HG03354 (cell line): ENCODE results near the gene PHOX2A.
"Not testable (repeated sequence)": the region's sequence is repeated elsewhere in the genome, so short reads cannot be mapped to it uniquely, and the experiment has no call there.

Source experiments
- ATAC-seq: cut with Tn5 transposase; IDR thresholded peaks from one replicate; pipeline ENCODE4 v1.9.1; 2021; ENCODE audit warnings: mild to moderate bottlenecking; ENCODE audit not compliant: unreplicated experiment, poor library complexity, severe bottlenecking

Gene PHOX2A

GRCh38 chr11:72224564-72225410, 19.2 kb downstream of the PHOX2A start, which contains the start of gene INPPL1:
INPPL1 (plus strand) TSS chr11:72224767; CDS start chr11:72224985, 218 bp downstream.
- no peak for ATAC-seq

DNA sequence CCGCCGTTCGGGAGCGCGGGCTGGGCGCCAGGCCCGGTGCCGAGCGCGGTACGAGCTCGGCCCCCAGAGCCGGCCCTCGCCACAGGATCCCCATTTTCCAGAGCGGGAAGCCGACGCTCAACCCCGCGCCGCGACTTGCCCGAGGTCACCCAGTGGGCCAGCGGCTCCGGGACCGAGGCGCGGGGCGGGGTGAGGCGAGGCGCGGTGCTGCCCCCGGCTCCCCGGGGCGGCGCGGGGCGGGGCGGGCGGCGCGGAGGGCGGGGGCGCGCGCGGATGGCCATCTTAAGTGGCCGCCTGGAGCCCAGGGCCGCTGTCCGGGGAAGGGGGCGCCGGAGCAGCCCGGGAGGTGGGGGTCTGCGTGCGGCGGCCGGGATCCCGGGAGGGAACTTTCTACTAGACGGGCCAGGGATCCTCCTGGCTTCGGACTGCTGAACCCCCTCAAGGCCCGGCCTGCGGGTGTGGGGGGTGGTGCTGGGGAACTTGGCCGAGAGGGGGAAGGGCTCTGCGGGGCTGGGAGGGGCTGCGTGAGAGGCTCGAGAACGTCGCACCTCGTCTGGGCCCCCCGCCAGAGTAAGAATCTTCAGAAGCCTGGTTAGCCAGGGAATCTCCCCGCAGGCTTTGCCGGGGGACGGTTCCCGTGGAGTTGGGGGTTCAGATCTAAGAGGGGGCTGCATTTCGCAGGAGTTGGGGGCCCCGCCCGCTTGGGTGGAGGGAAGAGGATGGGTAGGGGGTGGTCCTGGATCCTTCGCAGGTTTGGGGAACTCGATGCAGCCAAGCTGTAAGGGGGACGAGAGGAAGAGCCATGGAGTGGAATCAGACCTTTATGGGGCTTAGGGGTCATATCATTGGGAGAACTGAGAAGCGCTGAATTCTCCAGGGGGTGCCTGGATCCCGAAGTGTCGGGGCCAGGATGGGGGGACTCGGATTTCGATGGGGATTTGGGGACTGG, 20.1 kb downstream of the PHOX2A start:
- peak; percentile 56 for ATAC-seq

GRCh38 chr11:72222907-72223614, 20.9 kb downstream of the PHOX2A start:
- ATAC-seq: peak; percentile 70

DNA sequence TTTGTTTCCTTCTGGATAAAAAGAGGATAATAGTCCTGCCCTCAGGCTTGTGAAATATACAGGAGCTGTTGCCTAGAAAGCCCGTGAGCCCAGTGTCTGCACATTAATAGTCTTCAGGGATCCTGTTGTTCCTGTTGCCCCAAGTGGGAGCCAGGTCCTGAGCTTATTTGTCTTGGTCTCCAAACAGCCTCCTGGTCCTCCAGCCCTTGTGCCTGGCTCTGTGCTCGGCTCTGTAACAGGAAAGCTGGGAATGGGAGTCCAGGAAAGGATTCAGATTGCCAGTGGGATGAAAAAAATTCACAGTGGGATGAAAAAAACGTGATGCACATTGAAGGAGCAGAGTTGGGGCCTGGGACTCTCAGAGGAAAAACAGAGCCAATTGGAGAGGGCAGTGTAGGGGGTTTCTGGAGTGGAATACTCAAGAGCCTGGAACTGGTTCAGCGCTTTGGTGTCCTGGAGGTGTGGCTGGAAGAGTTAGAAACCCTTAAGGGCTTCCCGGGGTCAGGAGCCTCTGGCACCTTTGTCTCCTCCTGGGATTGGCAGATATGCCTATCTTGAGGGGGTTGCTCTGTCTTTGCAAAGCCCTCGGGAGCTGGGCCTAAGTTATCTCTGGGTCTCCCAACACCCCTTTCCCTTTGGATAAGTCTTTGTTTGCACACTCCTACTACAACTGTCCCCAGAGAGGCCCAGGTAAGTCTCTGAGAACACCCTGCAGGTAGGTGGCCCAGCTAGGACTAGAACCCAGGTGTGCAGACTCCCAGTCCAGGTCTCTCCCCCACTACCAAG, 21.7 kb downstream of the PHOX2A start:
- no peak for ATAC-seq

DNA sequence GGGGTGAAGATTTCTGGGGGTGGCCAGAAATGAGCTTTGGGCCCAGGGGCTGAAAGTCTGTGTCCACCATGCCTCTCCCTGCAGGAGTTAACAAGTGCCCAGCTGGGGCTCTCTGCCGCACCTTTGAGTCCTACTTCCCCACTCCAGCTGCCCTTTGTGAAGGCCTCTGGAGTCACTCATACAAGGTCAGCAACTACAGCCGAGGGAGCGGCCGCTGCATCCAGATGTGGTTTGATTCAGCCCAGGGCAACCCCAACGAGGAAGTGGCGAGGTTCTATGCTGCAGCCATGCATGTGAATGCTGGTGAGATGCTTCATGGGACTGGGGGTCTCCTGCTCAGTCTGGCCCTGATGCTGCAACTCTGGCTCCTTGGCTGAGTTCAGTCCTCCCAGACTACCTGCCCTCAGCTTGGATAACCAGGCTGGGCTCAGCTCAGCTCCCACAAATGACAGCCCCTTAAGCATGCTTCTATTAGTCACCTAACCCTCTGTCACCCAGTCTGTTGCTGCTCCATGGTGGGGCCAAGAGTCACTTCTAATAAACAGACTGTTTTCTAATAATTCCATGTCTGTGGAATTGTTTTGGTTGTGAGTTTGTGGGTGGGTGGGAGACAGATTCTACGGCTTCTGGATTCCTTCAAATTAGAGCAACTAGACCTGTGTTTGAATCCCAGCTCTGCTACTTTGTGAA, 22.4 kb downstream of the PHOX2A start:
- no peak for ATAC-seq

DNA sequence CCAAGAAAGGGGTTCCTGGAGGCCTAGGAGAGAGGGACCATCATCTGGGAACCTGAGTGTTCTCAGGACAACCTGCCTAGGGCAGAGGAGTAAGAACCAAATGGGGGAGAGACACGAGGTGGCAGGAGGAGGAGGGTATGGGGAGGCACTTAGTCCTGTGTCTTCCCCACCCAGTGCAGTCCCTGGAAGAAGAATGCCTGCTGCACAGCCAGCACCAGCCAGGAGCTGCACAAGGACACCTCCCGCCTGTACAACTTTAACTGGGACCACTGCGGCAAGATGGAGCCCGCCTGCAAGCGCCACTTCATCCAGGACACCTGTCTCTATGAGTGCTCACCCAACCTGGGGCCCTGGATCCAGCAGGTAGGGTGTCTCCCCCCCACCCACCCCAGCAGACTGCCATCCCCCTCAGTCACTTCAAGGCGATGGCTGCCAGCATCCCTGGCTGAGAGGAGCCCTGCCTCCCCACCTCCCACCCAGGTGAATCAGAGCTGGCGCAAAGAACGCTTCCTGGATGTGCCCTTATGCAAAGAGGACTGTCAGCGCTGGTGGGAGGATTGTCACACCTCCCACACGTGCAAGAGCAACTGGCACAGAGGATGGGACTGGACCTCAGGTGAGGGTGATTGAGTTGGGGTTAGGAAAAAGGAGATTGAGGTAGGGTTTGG, 23.1 kb downstream of the PHOX2A start:
- ATAC-seq: no peak

DNA sequence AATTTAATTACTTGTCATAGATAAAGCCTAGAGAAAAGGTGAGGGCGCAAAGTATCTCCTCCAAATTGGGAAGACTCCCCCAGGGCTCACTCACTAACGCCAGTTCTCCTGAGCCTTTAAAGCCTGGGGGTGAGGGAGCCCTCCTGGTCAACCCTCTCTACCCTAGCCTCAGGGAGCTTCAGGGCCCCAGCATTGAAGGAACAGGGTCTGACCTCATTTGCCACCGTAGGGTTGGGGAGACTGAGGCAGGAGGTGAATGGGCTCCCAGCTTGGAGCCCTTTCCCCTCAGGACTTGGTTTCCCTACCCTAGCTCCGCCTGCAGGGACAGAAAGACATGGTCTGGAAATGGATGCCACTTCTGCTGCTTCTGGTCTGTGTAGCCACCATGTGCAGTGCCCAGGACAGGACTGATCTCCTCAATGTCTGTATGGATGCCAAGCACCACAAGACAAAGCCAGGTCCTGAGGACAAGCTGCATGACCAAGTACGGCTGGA, 25.7 kb downstream of the PHOX2A start:
- ATAC-seq: no peak

DNA sequence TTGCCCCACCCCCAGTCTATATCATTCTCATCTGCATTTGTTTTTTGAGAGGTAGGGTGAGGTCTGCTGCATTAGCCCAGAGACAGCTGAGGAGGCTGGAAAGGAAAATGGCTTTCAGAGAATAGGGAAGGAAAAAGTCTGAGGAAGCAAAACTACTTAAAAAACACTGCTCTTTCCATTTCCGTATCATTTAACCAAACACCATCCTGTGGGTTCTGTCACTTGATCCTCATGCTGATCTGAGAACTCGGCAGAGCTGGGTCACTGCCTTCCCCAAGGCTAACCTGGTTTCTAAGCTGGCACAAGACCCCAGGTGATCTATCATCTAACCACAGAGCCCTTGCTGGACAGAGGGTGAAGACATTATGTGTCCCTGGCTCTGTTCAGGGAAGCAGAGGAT, 26.1 kb downstream of the PHOX2A start:
- no peak for ATAC-seq

DNA sequence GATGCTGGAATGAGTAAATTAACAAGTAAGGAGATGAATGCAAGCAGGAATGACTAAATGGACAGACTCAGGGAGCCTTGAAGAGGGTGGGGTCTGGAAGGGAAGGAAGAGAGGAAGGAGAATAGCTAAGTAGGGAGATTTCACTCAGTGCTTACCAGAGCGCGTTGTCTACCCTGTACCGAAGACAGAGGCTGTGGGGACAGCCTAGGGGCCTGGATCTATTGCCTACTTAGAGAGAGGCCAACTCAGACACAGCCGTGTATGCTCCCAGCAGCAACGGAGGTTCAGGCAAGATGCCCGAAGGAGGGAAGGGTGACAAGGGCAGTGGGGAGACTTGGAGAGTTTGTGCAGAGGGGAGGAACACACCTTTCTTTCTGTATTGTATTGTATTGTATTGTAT, 27.3 kb downstream of the PHOX2A start, which contains the start of gene FOLR2:
Gene FOLR2 (plus strand): TSS at position 157 of the 400 bp plus-strand sequence. CDS start 1,791 bp downstream, outside the sequence.
- no peak for ATAC-seq

DNA sequence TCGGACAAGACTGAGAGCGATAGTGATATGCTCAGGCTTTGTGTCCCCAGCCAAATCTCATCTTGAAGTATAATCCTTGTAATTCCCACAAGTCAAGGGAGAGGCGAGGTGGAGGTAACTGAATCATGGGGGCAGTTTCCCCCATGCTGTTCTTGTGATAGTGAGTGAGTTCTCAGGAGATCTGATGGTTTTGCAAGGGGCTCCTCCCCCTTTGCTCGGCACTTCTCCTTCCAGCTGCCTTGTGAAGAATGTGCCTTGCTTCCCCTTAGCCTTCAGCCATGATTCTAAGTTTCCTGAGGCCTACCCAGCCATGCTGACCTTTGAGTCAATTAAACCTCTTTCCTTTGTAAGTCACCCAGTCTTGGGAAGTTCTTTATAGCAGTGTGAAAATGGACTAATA, 34.9 kb downstream of the PHOX2A start:
- no peak for ATAC-seq

- no peak for ATAC-seq
Observed at GRCh38 chr11:72208281-72208680, 35.7 kb downstream of the PHOX2A start.

DNA sequence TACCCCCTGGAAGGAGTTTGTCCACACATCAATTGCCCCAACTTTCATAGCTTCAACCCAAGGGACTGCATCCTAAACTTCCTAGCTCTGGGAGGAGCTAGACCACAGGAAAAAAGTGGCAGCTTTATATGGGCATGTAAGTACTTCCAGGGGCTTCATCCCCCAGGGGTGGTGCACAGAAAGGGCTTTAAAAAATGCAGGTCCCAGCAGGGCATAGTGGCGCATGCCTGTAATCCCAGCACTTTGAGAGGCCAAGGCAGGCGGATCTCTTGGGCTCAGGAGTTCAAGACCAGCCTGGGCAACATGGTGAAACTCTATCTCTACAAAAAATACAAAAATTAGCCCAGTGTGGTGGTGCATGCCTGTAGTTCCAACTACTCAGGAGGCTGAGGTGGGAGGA, 37.2 kb downstream of the PHOX2A start:
- not testable (repeated sequence) for ATAC-seq

DNA sequence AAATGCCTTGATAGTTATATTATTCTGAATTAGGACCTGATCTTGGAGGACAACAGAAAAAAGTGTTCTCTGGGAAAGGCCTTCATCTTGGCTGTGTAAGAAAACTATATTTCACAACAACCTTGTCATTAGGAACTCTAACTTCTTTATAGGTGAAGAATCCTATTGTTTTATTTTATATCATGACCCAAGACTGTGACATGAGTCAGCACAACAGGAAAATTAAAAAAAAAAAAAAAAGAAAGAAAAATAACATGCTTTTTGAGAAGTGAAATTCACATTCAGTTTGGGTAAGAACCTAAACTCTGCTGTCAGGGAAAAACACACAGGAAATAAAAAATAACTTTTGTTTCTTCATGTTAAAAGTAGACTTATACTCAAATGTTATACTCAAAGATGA, 39.1 kb downstream of the PHOX2A start:
- ATAC-seq: no peak

- ATAC-seq: no peak
Observed at GRCh38 chr11:72203163-72203562, 40.8 kb downstream of the PHOX2A start.

DNA sequence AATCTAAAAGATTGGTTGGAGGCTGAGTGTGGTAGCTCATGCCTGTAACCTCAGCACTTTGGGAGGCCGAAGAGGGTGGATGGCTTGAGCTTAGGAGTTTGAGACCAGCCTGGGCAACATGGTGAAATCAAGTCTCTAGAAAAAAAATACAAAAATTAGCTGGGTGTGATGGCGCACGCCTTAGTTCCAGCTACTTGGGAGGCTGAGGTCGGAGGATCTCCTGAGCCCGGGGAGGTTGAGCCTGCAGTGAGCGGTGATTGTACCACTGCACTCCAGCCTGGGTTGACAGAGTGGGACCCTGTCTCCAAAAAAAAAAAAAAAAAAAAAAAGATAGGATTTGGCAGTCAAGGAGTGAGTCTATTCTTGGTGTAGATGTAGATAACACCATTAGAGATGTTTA, 41.4 kb downstream of the PHOX2A start:
- no peak for ATAC-seq

DNA sequence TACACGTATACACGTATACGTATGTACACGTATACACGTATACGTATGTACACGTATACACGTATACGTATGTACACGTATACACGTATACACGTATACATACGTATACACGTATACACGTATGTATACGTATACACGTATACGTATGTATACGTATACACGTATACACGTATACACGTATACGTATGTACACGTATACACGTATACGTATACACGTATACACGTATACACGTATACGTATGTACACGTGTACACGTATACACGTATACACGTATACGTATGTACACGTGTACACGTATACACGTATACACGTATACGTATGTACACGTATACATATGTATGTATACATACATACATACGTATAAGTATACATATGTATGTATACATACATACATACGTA, 42.5 kb downstream of the PHOX2A start:
- not testable (repeated sequence) for ATAC-seq

- ATAC-seq: no peak
Observed at GRCh38 chr11:72195518-72196270, 48.3 kb downstream of the PHOX2A start.
